IMR-90 (cell line): ENCODE data around the gene TRAFD1. TPM values are rescaled to one million over a fixed set of nuclear protein-coding genes. Genes with fewer than 3 reads are reported as not detected.

Experiments
- ATAC-seq: fragments of 200-7000 bp; cut with Tn5 transposase; 2 replicates; pipeline ENCODE4 v1.9.1; 2020; ENCODE audit warnings: low read depth, mild to moderate bottlenecking, moderate library complexity
- Bru-seq: library from RNA; stranded (reverse); fragments of 400-500 nt; gene quantifications from one replicate; lab custom pipeline; 2021; lab: Mats Ljungman, UMichigan
- BruChase-seq, 2 experiments: library from RNA; stranded (reverse); fragments of 400-500 nt; gene quantifications; one replicate each; lab custom pipeline; 2021; lab: Mats Ljungman, UMichigan
- BruUV-seq: library from RNA; stranded (reverse); fragments of 400-500 nt; replicated peaks from 2 replicates; lab custom pipeline; 2021; lab: Mats Ljungman, UMichigan
- CTCF ChIA-PET: fragments of 300-600 bp; formaldehyde crosslinking; extraction: SDS; loops from one replicate; lab custom pipeline; 2021; ENCODE audit warnings: antibody characterized with exemption; lab: Yijun Ruan, JAX
- POLR2A ChIA-PET: fragments of 300-600 bp; sonication (Branson Sonifier 250); formaldehyde crosslinking; loops from one replicate; lab custom pipeline; 2022; ENCODE audit warnings: antibody characterized with exemption; ENCODE audit not compliant: unreplicated experiment; lab: Charles Lee
- DNase-seq: peaks from one replicate; pipeline ENCODE4 v3.0.0; 2013
- H2AFZ ChIP-seq: replicated peaks from 2 replicates; pipeline ENCODE3; 2013; ENCODE audit warnings: low read length, mild to moderate bottlenecking; ENCODE audit not compliant: poor library complexity
- H2AK5ac ChIP-seq: 2 replicates; pipeline ENCODE4 v1.6.1; 2013; ENCODE audit warnings: low read depth, low read length, inconsistent platforms
- H2AK9ac ChIP-seq: replicated peaks from 2 replicates; pipeline ENCODE3; 2013; ENCODE audit warnings: mild to moderate bottlenecking, low read depth, low read length, moderate library complexity; ENCODE audit not compliant: poor library complexity
- H2BK120ac ChIP-seq: 2 replicates; pipeline ENCODE4 v1.6.1; 2013; ENCODE audit warnings: low read depth, low read length, inconsistent platforms
- H2BK15ac ChIP-seq: 3 replicates; pipeline ENCODE4 v1.6.1; 2013; ENCODE audit warnings: low read depth, low read length, inconsistent platforms
- H2BK20ac ChIP-seq: 2 replicates; pipeline ENCODE4 v1.6.1; 2013; ENCODE audit warnings: low read depth, mild to moderate bottlenecking, inconsistent platforms, low read length, moderate library complexity
- H2BK5ac ChIP-seq: 2 replicates; pipeline ENCODE4 v1.6.1; 2013; ENCODE audit warnings: mild to moderate bottlenecking, low read depth, low read length, inconsistent platforms; ENCODE audit not compliant: poor library complexity, severe bottlenecking
- H3K14ac ChIP-seq: replicated peaks from 2 replicates; pipeline ENCODE4 v1.6.1; 2013; ENCODE audit warnings: low read depth, low read length, inconsistent platforms
- H3K18ac ChIP-seq: 2 replicates; pipeline ENCODE4 v1.6.1; 2013; ENCODE audit warnings: low read depth, low read length, control low read depth
- H3K23ac ChIP-seq: 2 replicates; pipeline ENCODE4 v1.6.1; 2013; ENCODE audit warnings: low read depth, low read length, inconsistent platforms
- H3K27ac ChIP-seq: 2 replicates; pipeline ENCODE4 v1.5.1; 2013; ENCODE audit warnings: mild to moderate bottlenecking, control low read depth, low read length; ENCODE audit not compliant: insufficient read depth
- H3K27me3 ChIP-seq: 2 replicates; pipeline ENCODE4 v1.6.1; 2013; ENCODE audit warnings: low read length; ENCODE audit not compliant: control insufficient read depth, insufficient read depth
- H3K36me3 ChIP-seq: 2 replicates; pipeline ENCODE4 v1.6.1; 2013; ENCODE audit warnings: low read length, mixed read lengths; ENCODE audit not compliant: control insufficient read depth, insufficient read depth
- H3K4ac ChIP-seq: 2 replicates; pipeline ENCODE4 v1.6.1; 2013; ENCODE audit warnings: low read depth, low read length, inconsistent platforms
- H3K4me1 ChIP-seq: 2 replicates; pipeline ENCODE4 v1.6.1; 2013; ENCODE audit warnings: low read length, mixed read lengths; ENCODE audit not compliant: control insufficient read depth, insufficient read depth
- H3K4me2 ChIP-seq: 2 replicates; pipeline ENCODE4 v1.6.1; 2013; ENCODE audit warnings: low read depth, mild to moderate bottlenecking, control low read depth, low read length, moderate library complexity
- H3K4me3 ChIP-seq: 2 replicates; pipeline ENCODE4 v1.5.1; 2013; ENCODE audit warnings: low read depth, mild to moderate bottlenecking, control low read depth, low read length, moderate library complexity; ENCODE audit not compliant: insufficient read depth
- H3K56ac ChIP-seq: 2 replicates; pipeline ENCODE4 v1.6.1; 2013; ENCODE audit warnings: low read length, inconsistent platforms; ENCODE audit not compliant: insufficient read depth; ENCODE audit errors: extremely low read depth
- H3K79me1 ChIP-seq, 2 experiments: 2 replicates each; pipeline ENCODE4 v1.6.1; 2013; ENCODE audit warnings: low read length in 2 of 2, inconsistent platforms in 1 of 2, low read depth in 1 of 2
- H3K9ac ChIP-seq: 2 replicates; pipeline ENCODE4 v1.6.1; 2013; ENCODE audit warnings: low read depth, low read length, control low read depth
- H3K9me1 ChIP-seq: 2 replicates; pipeline ENCODE4 v1.6.1; 2013; ENCODE audit warnings: low read length, inconsistent platforms; ENCODE audit not compliant: insufficient read depth
- H3K9me3 ChIP-seq: 2 replicates; pipeline ENCODE4 v1.6.1; 2013; ENCODE audit warnings: low read length; ENCODE audit not compliant: control insufficient read depth, insufficient read depth
- H4K20me1 ChIP-seq: 2 replicates; pipeline ENCODE4 v1.6.1; 2013; ENCODE audit warnings: low read length, inconsistent platforms; ENCODE audit not compliant: insufficient read depth
- H4K5ac ChIP-seq: 2 replicates; pipeline ENCODE4 v1.6.1; 2013; ENCODE audit warnings: mild to moderate bottlenecking, low read depth, low read length, control low read depth
- H4K8ac ChIP-seq, 2 experiments: 2 replicates each; pipeline ENCODE4 v1.6.1; 2013; ENCODE audit warnings: low read depth in 2 of 2, low read length in 2 of 2, control low read depth in 1 of 2, inconsistent platforms in 1 of 2
- H4K91ac ChIP-seq: 2 replicates; pipeline ENCODE4 v1.6.1; 2013; ENCODE audit warnings: low read depth, low read length, inconsistent platforms; ENCODE audit not compliant: insufficient read depth
- FOS ChIP-seq: fragments of 150-350 bp; IDR thresholded peaks from 2 replicates; pipeline ENCODE4 v1.6.1; 2016; ENCODE audit warnings: low read depth, low read length
- MAFK ChIP-seq: IDR thresholded peaks from 2 replicates; pipeline ENCODE4 v1.6.1; 2012; ENCODE audit warnings: low read depth, low read length, improper control_type of control experiment
- MAZ ChIP-seq: IDR thresholded peaks from 2 replicates; pipeline ENCODE4 v1.6.1; 2012; ENCODE audit warnings: low read depth, mild to moderate bottlenecking, low read length, improper control_type of control experiment, moderate library complexity, borderline replicate concordance
- MXI1 ChIP-seq: IDR thresholded peaks from 2 replicates; pipeline ENCODE4 v1.6.1; 2012; ENCODE audit warnings: low read depth, mild to moderate bottlenecking, low read length, moderate library complexity, borderline replicate concordance
- POLR2A ChIP-seq: IDR thresholded peaks from 2 replicates; pipeline ENCODE4 v1.6.1; 2012; ENCODE audit warnings: mild to moderate bottlenecking, low read depth, low read length
- RFX5 ChIP-seq: IDR thresholded peaks from 2 replicates; pipeline ENCODE4 v1.8.0; 2012; ENCODE audit warnings: low read depth, mild to moderate bottlenecking, low read length, moderate library complexity
- WGBS, 2 experiments: methylation state at CpG; one replicate each; pipeline versions ENCODE4 v1.1.5 to v1.1.7; 2013; ENCODE audit warnings: missing lambda C conversion rate in 2 of 2; ENCODE audit not compliant: insufficient read length in 1 of 2; ENCODE audit errors: extremely low coverage in 2 of 2; 5-methylcytosine and 5-hydroxymethylcytosine counted together
- dilution Hi-C: fragments of 300-500 bp; cut with HindIII; formaldehyde crosslinking; loops from one replicate; pipeline ENCODE4 v1.14.3; 2018; ENCODE audit warnings: low sequenced_read_pairs; ENCODE audit not compliant: unreplicated experiment
- in situ Hi-C: fragments of 300-500 bp; cut with MboI; formaldehyde crosslinking; loops from 3 replicates; pipeline ENCODE4 v1.14.3; 2019; ENCODE audit warnings: low sequenced_read_pairs, inconsistent platforms, mixed read lengths
- intact Hi-C: fragments of 100-400 bp; cut with micrococcal nuclease; formaldehyde crosslinking; loops from 2 replicates; pipeline ENCODE4 v1.10.0; 2022
- long read RNA-seq: library from polyadenylated mRNA; unstranded; transcript quantifications from one replicate; pipeline ENCODE4 v2.0.0, GENCODE V29; 2021; ENCODE audit not compliant: unreplicated experiment
- polyA plus RNA-seq, 3 experiments: library from polyadenylated mRNA; depleted of rRNA; stranded (reverse); fragments of >200 nt; gene quantifications; 2 replicates each; pipeline ENCODE4 v1.2.3, GENCODE V29; 2012; ENCODE audit warnings: low replicate concordance in 1 of 3
- total RNA-seq: library from RNA; depleted of rRNA; stranded (reverse); fragments of >200 nt; gene quantifications from 2 replicates; pipeline ENCODE4 v1.2.3, GENCODE V29; 2012; rRNA removed
- TF ChIP-seq, protein P1 (sequence below): fragments of 150-350 bp; IDR thresholded peaks from 2 replicates; pipeline ENCODE4 v1.6.1; 2017; ENCODE audit warnings: mild to moderate bottlenecking, antibody characterized with exemption, low read length, low read depth

Gene TRAFD1, protein sequence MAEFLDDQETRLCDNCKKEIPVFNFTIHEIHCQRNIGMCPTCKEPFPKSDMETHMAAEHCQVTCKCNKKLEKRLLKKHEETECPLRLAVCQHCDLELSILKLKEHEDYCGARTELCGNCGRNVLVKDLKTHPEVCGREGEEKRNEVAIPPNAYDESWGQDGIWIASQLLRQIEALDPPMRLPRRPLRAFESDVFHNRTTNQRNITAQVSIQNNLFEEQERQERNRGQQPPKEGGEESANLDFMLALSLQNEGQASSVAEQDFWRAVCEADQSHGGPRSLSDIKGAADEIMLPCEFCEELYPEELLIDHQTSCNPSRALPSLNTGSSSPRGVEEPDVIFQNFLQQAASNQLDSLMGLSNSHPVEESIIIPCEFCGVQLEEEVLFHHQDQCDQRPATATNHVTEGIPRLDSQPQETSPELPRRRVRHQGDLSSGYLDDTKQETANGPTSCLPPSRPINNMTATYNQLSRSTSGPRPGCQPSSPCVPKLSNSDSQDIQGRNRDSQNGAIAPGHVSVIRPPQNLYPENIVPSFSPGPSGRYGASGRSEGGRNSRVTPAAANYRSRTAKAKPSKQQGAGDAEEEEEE
- 69.7 and 70.4 TPM in 2 replicates for total RNA-seq
- 34.7 and 41.3 TPM in 2 replicates for polyA plus RNA-seq (2012; rRNA removed)
- polyA plus RNA-seq (2012; cell fraction: cytosol; rRNA removed): 20.0 and 24.0 TPM in 2 replicates
- polyA plus RNA-seq (2012; cell fraction: nucleus; rRNA removed; ENCODE audit: low replicate concordance): 16.7 and 36.6 TPM in 2 replicates
- percentile 79 among the genes with signal in this experiment for Bru-seq, nascent RNA
- BruChase-seq, experiment 1, labeled RNA remaining after a 6-hour chase: percentile 93 among the genes with signal in this experiment
- BruChase-seq, experiment 2, labeled RNA remaining after a 2-hour chase: percentile 91 among the genes with signal in this experiment
- long read RNA-seq, transcript TRAFD1-202 (12 exons, 2,697 nt): major isoform, 61 of 88 reads
- long read RNA-seq, partial matches to known transcripts: 13 of 88 reads
- long read RNA-seq, other reads (novel, unspliced or antisense): 11 of 88 reads

DNA sequence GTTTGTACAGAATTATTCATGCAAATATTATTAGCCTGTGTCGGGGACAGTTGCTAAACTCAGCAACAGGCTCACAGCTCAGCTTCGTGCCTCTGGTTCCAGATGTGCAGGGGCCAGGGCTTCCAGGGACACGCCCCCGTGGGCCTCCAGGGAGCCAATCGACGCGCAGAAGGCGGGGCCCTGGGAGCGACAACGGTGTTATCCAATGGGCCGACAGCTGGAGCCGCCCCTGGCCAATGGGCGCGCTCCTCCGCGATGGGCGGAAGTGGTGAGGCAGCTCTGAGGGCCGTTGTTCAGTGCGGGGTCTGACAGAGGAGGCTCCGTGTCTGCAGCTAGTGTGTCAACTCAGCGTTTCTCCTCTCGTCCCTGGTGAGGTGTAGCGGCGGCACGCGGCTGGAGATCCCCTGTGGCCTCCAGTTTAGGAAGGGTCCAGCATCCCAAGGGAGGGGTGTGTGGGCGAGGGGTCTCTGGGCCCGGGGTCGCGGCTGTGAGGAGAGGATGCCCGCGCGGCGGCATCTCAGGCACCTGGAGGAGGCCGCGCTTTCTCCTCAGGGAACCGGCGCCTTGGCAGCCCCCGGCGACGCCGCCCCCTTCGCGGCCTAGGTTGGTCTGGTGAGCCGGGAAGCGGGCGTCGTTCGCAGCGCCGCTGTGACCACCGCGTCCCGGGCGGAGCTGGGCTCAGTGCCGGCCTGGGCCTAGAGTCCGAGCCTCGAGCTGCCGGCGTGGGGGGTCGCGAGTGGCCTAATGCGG, at the start of gene TRAFD1:
TRAFD1 (plus strand) TSS at position 311 of the 750 bp plus-strand sequence. CDS start 4,963 bp downstream, outside the sequence.
- peak within 1 kb of the TSS; percentile 92 for H3K27ac ChIP-seq
- H3K9me1 ChIP-seq: peaks cover 9% of the 10 kb centered on the region; the same call in 1 of the 2 replicates
- peak within 1 kb of the TSS; percentile 75 for H3K9ac ChIP-seq
- no peak within 1 kb of the TSS for H2BK15ac ChIP-seq
- peaks cover 19% of the 10 kb centered on the region for H3K4me1 ChIP-seq
- H2AFZ ChIP-seq: peak within 1 kb of the TSS; percentile 90
- peaks cover 8% of the 10 kb centered on the region for H4K20me1 ChIP-seq
- H4K8ac ChIP-seq: peak within 1 kb of the TSS; percentile 9 to 33; a peak in 2 of 4 replicates
- dilution Hi-C loops (no loop called here), in situ Hi-C loops (no loop called here), intact Hi-C loops (loop anchor here (10.0 kb wide), 1 partner anchor 181 kb away; no protein-coding TSS in a partner anchor)
- peak; percentile 97 for TF ChIP-seq POLR2A
- TF ChIP-seq MAZ: no peak
- TF ChIP-seq MXI1: peak; percentile 71; the same call in 1 of the 2 replicates
- TF ChIP-seq FOS: peak; percentile 77; the same call in 1 of the 2 replicates
- TF ChIP-seq RFX5: no peak
- peak; percentile 88 for TF ChIP-seq MAFK
- TF ChIP-seq, protein P1, sequence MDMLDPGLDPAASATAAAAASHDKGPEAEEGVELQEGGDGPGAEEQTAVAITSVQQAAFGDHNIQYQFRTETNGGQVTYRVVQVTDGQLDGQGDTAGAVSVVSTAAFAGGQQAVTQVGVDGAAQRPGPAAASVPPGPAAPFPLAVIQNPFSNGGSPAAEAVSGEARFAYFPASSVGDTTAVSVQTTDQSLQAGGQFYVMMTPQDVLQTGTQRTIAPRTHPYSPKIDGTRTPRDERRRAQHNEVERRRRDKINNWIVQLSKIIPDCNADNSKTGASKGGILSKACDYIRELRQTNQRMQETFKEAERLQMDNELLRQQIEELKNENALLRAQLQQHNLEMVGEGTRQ: peak; percentile 49; the same call in 1 of the 2 replicates
- no peaks in the 10 kb centered on the region for H3K36me3 ChIP-seq
- BruUV-seq: no TSS peak
- peak within 1 kb of the TSS; percentile 83 for H3K4me3 ChIP-seq
- peak within 1 kb of the TSS; percentile 79; the same call in 1 of the 2 replicates for H4K91ac ChIP-seq
- H3K4me2 ChIP-seq: peak within 1 kb of the TSS; percentile 69
- peak; percentile 96 for DNase-seq
- peak within 1 kb of the TSS; percentile 90 for H2BK5ac ChIP-seq
- peak; percentile 87 for ATAC-seq
- peak within 1 kb of the TSS; percentile 91 for H3K4ac ChIP-seq
- peak within 1 kb of the TSS; percentile 24; the same call in 1 of the 2 replicates for H2BK120ac ChIP-seq
- peak within 1 kb of the TSS; percentile 65; the same call in 1 of the 2 replicates for H3K56ac ChIP-seq
- ChIA-PET CTCF (no interaction called here), POLR2A (interaction anchor here (0.8 kb wide), 1 partner anchor 16 kb away, joined by 3 read pairs; the partner anchor contains the start of gene NAA25)
- H2BK20ac ChIP-seq: no peak within 1 kb of the TSS
- H3K18ac ChIP-seq: peak within 1 kb of the TSS; percentile 4; the same call in 1 of the 2 replicates
- peak within 1 kb of the TSS; percentile 71 for H2AK5ac ChIP-seq
- H3K9me3 ChIP-seq: no peaks in the 10 kb centered on the region
- peak within 1 kb of the TSS; percentile 93 for H3K14ac ChIP-seq
- no peaks in the 10 kb centered on the region for H3K27me3 ChIP-seq
- peak within 1 kb of the TSS; percentile 90 for H2AK9ac ChIP-seq
- peaks cover 7 to 42% of the 10 kb centered on the region in 2 experiments for H3K79me1 ChIP-seq
- WGBS, 2 experiments: 1% methylated on average over 24 of the region's 63 CpGs; no CpG with 5 or more reads in 1 of the 2 experiments
- H4K5ac ChIP-seq: no peak within 1 kb of the TSS
- peak within 1 kb of the TSS; percentile 97 for H3K23ac ChIP-seq
